ENCODE results near the gene SNRPD2.
"Not testable (repeated sequence)": the region's sequence is repeated elsewhere in the genome, so short reads cannot be mapped to it uniquely, and the experiment has no call there.

Gene SNRPD2

DNA sequence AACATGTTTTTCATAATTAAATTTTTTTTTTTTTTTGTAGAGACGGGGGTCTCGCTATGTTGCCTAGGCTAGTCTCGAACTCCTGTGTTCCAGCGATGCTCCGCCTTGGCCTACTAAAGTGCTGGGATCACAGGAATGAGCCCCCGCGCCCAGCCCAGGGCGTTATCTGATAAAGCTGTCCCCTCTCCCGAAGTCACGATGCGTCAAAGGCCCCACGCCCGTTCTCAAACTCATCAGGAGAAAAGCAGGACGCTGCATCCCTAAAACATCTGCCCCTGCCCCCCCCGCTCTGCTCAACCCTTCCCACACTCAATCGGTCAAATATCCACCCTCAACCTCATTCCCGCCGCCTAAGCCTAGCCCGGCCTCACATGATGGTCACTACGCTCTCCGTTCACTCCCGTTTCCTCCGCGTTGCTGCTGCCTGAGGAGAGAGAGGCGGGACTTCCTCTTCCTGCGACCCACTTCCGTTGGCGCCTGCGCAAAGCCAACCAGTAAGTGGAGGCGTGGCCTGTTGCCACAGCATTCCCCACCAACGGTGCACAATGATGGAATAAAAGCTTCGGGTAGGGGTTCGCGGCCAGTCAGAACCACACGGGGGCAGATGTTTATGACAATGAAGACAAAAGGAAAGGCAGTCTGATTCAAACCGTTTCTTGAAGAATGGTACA lies at the start of gene SNRPD2:
SNRPD2 (minus strand) TSS at position 438 of the 671 bp plus-strand sequence; CDS start at position 373, 65 bp downstream.
- peak; percentile 95 for DNase-seq (ENCODE audit: low spot score)

DNA sequence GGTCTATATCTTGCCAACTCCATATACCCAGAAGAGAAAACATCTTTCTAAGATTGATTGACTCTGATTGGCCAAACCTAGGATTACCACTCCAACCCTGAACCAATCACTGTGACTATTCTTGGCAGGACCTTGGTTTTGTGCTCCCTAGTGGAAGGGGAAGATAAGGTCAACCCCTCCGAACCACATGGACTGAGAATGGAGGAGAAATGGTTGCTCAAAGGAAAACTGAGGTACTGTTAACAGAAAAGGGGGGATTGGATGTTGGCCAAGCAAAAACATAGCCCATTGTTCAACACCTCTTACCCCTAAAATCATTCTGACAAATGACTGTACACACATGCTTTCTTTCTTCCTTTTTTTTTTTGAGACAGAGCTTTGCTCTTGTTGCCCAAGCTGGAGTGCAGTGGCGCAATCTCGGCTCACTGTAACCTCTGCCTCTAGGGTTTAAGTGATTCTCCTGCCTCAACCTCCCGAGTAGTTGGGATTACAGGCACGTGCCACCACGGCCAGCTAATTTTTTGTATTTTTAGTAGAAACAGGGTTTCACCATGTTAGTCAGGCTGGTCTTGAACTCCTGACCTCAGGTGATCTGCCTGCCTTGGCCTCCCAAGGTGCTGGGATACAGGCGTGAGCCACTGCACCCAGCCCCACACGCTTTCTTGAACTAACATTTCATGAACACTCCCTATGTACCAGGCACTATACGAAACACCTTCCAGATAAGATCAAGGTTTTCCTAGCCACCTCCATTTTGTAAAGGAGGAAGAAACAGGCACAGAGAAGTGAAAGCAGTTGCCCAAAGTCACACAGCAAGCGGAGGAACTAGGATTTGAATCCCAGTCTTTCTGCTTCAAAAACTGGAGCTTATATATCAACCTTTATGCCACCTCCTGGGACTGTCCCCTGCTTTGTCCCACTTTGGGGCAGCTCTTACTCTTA lies 48.0 kb upstream of the SNRPD2 start:
- DNase-seq (ENCODE audit: low spot score), result no peak

GRCh38 chr19:45733160-45733810 lies 41.5 kb upstream of the SNRPD2 start, which contains the start of gene MEIOSIN:
TSS of gene MEIOSIN (plus strand) at chr19:45733439. CDS start at chr19:45735377, 1,938 bp downstream.
- DNase-seq (ENCODE audit: low spot score), result no peak

GRCh38 chr19:45730368-45731288 lies 38.9 kb upstream of the SNRPD2 start, which contains the start of gene FBXO46:
TSS of gene FBXO46 (minus strand) at chr19:45730896. CDS start at chr19:45713495, 17,401 bp downstream.
- peak; percentile 98 for DNase-seq (ENCODE audit: low spot score)

- DNase-seq (ENCODE audit: low spot score), result no peak
Observed at GRCh38 chr19:45729800-45730290, 38.1 kb upstream of the SNRPD2 start.

DNA sequence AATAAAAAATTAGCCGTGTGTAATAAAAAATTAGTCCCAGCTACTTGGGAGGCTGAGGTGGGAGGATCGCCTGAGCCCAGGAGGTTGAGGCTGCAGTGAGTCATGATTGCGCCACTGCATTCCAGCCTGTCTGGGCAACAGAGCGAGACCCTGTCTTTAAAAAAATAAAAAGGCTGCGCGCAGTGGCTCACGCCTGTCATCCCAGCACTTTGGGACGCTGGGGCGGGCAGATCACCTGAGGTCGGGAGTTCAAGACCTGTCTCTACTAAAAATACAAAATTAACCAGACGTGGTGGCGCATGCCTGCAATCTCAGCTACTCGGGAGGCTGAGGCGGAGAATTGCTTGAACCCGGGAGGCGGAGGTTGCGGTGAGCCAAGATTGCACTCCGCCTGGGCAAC lies 36.9 kb upstream of the SNRPD2 start:
- DNase-seq (ENCODE audit: low spot score), result not testable (repeated sequence)

DNA sequence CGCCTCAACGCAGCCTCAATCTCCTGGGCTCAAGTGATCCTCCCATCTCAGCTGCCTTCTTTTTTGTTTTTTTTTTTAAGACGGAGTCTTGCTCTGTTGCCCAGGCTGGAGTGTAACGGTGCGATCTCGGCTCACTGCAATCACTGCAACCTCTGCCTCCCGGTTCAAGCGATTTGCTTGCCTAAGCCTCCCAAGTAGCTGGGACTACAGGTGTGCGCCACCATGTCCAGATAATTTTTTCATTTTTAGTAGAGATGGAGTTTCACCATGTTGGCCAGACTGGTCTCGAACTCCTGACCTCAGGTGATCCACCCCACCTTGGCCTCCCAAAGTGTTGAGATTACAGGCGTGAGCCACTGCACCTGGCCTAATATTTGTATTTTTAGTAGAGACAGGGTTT lies 28.3 kb upstream of the SNRPD2 start:
- not testable (repeated sequence) for DNase-seq (ENCODE audit: low spot score)

DNA sequence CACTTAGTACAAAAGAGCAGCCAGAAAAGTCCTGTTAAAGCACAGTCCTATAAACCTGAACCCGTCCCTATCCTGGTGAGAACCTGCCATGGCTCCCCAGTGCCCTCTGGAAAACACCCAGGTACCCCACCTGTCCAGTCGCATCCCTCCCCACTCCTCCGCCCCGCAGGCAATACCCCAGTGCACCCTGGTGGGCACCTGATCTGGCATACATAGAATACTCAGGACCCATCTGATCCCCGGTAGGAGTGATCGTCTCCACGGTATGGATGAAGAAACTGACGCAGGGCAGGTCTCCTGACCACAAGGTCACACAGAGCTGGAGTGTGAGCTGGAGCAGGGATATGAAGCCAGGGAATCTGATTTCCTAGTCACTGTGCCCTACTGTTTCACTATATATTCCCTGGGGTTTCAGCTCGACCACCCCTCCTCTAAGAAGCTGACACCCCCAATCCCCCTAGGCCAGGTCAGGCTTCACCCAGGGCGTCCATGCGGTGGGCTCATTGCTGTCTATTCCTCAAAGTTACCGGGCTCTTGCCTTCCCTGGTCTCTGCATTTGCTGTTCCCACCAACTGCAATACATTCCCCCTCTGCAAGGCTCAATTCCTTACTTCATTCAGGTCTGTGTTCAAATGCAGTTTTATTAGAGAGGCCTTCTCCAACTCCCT lies 26.4 kb upstream of the SNRPD2 start:
- DNase-seq (ENCODE audit: low spot score), result no peak

GRCh38 chr19:45717131-45717982 lies 25.6 kb upstream of the SNRPD2 start:
- DNase-seq (ENCODE audit: low spot score), result peak; percentile 99

DNA sequence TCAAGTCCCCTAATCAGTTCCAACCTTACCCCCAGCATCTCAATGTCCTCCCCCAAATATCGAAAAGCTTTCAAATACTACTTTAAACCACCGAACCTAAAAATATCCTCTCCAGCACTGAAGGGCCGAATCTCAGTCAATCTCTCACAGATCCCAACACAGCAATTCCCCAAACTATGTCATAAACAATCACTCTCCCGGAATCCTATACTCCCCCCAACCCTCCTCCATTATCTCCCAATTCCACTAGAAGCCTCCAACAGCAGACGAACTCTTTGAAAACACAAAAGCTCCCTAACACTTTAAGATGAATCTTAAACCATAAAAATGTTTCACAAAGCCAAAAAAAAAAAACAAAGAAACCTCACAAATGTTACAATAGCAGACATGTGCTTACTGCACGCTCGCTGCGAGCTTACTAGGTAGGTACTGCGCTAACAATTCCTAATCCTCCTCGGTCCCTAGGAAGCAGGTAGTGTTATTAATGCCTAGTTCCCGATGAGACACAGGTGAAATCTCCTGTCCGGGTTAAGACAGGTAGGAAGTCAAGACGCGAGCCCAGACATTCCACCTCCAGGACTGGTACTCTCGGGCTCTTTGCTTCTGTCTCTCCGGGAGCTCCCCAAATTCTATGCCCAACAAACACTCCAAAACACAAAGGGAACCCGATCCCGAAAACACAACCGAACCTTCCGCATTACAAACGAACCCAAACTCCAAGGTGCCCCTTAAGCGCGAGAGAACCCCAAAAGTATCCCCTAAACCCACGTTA lies 24.8 kb upstream of the SNRPD2 start:
- DNase-seq (ENCODE audit: low spot score), result peak; percentile 15

- no peak for DNase-seq (ENCODE audit: low spot score)
Observed at GRCh38 chr19:45715139-45715538, 23.4 kb upstream of the SNRPD2 start.

DNA sequence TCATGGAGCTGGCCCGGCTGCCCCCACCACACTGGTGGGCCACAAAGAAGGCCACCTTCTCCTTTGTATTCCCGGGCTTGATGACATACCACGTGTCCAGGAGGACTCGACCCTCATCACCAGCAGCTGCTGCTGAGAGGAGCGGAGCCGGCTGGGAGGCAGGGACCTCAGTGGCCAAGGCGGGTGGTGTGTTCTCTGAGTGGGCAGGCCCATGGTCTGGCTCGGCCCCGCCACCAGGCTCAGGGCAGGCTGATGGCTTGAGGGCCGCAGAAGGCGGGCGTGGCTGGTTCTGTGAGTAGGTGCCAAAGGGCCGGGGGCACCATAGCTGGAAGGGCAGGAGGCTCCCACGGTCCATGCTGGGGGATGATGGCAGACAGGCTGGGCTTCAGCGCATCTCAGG lies 21.4 kb upstream of the SNRPD2 start:
- DNase-seq (ENCODE audit: low spot score), result no peak

- no peak for DNase-seq (ENCODE audit: low spot score)
Observed at GRCh38 chr19:45712699-45713067, 20.9 kb upstream of the SNRPD2 start.

DNA sequence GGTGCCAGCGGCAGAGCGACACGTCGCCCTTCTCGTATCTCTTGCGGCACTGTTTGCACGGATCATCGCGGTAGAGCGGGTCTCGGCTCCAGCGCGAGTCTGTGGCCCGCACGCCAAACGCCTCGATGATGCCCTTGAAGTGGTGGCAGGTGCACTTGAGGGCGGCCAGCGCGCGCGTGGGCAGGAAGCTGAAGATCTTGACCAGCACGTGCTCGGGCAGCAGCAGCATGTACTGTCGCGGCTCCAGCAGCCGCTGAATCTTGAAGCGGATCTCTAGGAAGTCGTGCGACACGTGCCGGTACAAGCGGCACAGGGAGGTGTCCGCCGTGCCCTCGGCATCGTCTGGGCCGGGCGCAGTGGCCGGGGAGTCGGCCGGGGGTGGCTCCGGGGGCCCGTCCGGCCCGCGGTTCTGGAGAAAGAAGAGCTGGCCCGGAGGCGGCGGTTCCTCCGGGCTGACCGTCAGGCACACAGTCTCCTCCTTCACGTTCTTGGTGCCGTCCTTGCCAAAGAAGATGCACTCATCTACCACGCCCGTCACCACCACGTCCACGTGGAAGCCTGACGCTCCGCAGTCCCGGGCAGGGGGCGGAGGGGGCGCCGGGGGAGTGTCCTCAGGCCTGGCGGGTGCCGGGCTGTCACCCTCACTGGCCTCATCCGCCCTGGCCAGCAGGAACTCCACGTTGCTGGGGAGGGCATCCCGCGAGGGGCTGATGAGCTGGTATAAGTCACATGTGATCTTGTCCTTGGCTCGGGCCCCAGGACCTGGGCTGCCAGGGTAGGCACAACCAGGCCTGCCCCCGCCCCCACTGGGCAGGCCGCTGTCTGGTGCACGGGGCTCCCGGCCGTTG lies 20.3 kb upstream of the SNRPD2 start:
- no peak for DNase-seq (ENCODE audit: low spot score)

GRCh38 chr19:45710356-45711130 lies 18.8 kb upstream of the SNRPD2 start:
- DNase-seq (ENCODE audit: low spot score), result no peak

GRCh38 chr19:45705710-45706415 lies 14.1 kb upstream of the SNRPD2 start:
- DNase-seq (ENCODE audit: low spot score), result no peak
